ENCODE measurements around the gene KRTAP5-8.
"Not testable (repeated sequence)": the region's sequence is repeated elsewhere in the genome, so short reads cannot be mapped to it uniquely, and the experiment has no call there.

DNA sequence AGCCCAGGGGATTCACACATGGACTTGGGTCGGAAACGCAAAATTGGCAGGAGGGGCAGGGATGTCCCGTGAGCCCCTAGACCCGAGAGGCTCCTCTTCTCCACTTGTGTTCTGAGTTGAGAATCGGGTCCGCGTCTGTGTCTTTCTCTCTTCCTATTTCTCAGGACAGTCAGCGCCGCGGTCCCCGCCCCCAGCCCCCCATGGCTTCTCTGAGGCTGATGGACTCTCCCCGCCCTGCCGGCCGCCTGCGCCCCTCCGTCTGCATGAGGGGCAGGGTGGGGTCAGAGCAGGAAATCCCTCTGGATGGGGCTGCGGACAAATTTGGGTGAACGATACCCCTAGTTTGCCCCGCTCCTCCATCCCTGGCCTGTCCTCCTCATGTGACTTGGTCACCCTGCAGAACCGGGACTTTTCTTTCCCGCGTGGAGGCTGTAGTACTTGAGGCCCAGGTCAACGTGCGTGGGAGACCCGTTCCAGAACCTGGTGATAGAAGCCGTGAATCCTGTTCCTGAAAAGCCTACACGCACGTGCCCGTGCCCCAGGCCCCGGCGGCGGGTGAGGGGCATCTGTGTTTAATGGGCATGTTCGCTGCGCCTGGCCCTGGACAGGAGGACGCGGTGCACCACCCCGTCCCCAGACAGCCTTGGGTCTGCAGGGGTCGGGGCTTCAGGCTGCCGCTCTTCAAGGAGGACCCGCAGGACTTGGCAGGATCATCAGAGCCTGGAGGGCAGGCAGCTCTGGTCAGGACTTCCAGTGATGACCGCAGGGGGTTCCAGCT lies 39.1 kb downstream of the KRTAP5-8 start:
- not testable (repeated sequence) for TF ChIP-seq POLR2A (IDR thresholded peaks at IDR 0.05)
- TF ChIP-seq, protein P1, sequence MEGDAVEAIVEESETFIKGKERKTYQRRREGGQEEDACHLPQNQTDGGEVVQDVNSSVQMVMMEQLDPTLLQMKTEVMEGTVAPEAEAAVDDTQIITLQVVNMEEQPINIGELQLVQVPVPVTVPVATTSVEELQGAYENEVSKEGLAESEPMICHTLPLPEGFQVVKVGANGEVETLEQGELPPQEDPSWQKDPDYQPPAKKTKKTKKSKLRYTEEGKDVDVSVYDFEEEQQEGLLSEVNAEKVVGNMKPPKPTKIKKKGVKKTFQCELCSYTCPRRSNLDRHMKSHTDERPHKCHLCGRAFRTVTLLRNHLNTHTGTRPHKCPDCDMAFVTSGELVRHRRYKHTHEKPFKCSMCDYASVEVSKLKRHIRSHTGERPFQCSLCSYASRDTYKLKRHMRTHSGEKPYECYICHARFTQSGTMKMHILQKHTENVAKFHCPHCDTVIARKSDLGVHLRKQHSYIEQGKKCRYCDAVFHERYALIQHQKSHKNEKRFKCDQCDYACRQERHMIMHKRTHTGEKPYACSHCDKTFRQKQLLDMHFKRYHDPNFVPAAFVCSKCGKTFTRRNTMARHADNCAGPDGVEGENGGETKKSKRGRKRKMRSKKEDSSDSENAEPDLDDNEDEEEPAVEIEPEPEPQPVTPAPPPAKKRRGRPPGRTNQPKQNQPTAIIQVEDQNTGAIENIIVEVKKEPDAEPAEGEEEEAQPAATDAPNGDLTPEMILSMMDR (IDR thresholded peaks at IDR 0.05), result not testable (repeated sequence)

Data from esophagus squamous epithelium (tissue), 4 donors.